ENCODE data around the gene PLPPR1. TPM values are rescaled to one million over a fixed set of nuclear protein-coding genes. Genes with fewer than 3 reads are reported as not detected.

PLPPR1 gene
- total RNA-seq, 1 donor: not detected

- TF ChIP-seq CTCF (IDR thresholded peaks at IDR 0.05; ENCODE audit: insufficient read depth, low read length): no peak
- H3K4me3 ChIP-seq (ENCODE audit: low read depth, low read length): no peak overlapping the region
- DNase-seq (ENCODE audit: low read depth): peak; percentile 27
These were observed 337.7 kb downstream of the PLPPR1 start for GRCh38 chr9:101366038-101366756.

GRCh38 chr9:101367323-101367722 lies 338.8 kb downstream of the PLPPR1 start:
- no peak for DNase-seq (ENCODE audit: low read depth)
- TF ChIP-seq CTCF (IDR thresholded peaks at IDR 0.05; ENCODE audit: insufficient read depth, low read length): no peak
- no peak overlapping the region for H3K4me3 ChIP-seq (ENCODE audit: low read depth, low read length)

- H3K4me3 ChIP-seq (ENCODE audit: low read depth, low read length): no peak overlapping the region
- DNase-seq (ENCODE audit: low read depth): peak; percentile 41
- TF ChIP-seq CTCF (IDR thresholded peaks at IDR 0.05; ENCODE audit: insufficient read depth, low read length): no peak
These were observed 340.8 kb downstream of the PLPPR1 start for GRCh38 chr9:101369286-101369685.

GRCh38 chr9:101369884-101370531 lies 341.5 kb downstream of the PLPPR1 start:
- no peak for DNase-seq (ENCODE audit: low read depth)
- H3K4me3 ChIP-seq (ENCODE audit: low read depth, low read length): no peak overlapping the region
- no peak for TF ChIP-seq CTCF (IDR thresholded peaks at IDR 0.05; ENCODE audit: insufficient read depth, low read length)

GRCh38 chr9:101371813-101372212 lies 343.3 kb downstream of the PLPPR1 start:
- no peak for TF ChIP-seq CTCF (IDR thresholded peaks at IDR 0.05; ENCODE audit: insufficient read depth, low read length)
- no peak for DNase-seq (ENCODE audit: low read depth)
- no peak overlapping the region for H3K4me3 ChIP-seq (ENCODE audit: low read depth, low read length)

- no peak for TF ChIP-seq CTCF (IDR thresholded peaks at IDR 0.05; ENCODE audit: insufficient read depth, low read length)
- H3K4me3 ChIP-seq (ENCODE audit: low read depth, low read length): no peak overlapping the region
- no peak for DNase-seq (ENCODE audit: low read depth)
These were observed 344.0 kb downstream of the PLPPR1 start for GRCh38 chr9:101372327-101373118.

Small RNAs within 50 kb of the gene (small RNA-seq; reads per million reads assigned to genes)
- not detected for gene RF00322
